ENCODE results near the gene SRCIN1.

The SRCIN1 gene

DNA sequence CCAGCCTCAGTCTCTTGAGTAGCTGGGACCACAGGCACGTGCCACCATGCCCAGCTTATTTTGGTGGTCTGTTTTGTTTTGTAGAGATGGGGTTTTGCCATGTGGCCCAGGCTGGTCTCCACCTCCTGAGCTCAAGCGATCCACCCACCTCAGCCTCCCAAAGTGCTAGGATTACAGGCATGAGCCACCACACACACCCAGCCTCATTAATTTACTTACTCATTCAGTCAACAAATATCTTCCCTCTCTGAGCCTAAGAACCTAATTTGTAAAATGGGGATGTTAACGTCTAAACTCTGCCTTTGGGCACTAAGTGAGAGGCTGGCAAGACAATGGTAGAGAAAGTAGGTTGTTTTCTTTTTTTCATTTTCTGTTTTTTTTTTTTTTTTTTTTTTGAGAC is 22.6 kb downstream of the SRCIN1 start:
- DNase-seq (ENCODE audit: low spot score): no peak

DNA sequence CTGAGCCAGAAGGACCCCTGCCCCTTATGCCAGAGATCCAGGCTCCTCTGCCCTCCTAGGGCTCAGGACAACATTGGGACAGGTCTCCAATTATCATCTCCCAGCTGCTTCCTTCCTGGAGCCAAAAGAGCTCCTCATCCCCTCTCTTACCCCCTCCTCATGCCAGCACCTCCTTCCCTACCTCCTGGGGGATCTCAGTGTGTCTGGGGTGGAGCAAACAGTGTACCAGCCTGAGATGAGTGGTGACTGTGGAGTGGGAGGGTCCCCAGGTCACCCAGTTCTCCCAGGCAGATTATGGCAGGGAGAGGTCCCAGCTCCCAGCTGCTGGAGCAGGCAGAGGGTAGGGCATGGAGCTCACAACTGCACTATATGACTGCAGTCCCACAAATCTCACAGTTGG is 23.7 kb downstream of the SRCIN1 start:
- DNase-seq (ENCODE audit: low spot score): no peak

DNA sequence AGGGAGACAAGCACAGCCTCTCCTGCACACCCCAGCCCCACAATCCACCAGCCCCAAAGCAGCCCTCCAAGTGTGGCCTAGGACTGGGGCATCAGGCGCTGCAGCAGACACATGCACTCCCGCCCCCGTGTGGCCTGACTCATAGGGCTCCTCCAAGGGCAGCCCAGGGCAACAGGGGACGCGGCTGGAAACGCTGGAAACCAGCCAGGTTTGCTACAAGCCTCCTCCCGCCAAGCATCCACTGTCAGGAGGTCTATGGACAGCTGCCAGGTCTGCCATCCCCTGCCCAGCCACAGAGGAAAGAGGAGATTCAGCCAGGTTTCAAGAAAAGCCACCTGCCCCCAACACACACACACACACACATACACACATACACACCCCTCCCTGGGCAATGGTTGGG is 25.8 kb downstream of the SRCIN1 start:
- no peak for DNase-seq (ENCODE audit: low spot score)

DNA sequence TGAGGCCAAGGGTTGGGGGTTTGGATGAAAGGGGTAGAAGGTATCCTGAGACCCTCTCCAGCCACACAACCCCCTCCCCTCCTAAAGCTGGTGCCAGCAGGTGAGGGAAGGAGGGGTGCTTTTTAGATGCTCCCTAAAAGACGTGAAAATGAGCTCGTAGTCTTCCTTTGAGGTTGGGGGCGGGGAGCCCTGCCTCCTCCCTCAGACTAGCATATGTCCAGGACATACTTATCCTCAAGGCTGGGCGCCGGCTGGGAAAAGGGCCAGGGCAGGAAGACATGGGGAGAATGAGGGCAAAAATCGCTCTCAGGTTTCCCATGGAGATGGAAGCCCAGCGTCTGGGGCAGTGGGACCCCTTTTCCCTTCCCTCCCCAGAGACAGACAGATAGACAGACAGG is 26.7 kb downstream of the SRCIN1 start:
- DNase-seq (ENCODE audit: low spot score): no peak

DNA sequence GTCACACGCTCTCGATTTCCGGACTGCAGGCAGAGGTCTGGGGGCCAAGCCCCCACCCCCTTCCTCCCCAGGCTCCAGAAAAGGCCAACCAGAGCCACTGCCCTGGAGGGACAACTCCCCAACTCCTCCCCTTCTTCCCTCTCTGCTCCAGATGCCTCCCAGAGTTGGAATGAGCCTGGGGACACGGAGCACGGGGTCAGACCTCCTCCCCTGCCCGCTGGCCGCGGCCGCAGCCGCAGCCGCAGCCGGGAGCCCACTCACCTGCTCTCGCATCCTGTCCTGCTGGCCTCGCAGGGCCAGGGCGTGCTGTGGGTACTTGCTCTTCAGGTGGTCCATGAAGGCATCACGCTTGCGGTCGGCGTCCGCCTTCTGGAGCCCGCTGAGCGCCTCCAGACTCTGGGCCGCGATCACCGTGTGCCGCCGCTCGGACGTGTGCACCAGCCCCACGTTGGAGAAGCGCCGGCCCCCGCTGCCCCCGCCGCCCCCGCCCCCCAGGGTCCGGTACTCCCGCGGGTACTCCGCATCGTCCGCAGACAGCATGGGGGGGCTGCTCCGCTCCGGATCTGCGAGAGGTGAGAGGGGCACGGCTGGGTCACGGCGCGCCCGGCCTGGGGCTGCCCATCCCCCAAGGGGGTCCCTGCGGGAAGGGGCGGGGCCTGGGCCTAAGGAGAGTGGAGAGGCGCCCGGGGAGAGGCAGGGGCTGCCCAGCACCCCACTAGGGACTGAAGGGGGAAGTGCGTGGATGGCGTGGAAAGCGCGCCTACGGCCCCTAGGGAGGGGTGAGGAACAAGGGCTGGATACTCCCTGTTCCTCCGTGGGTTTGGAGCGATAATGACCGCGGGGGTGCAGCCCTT is 27.3 kb downstream of the SRCIN1 start:
- DNase-seq (ENCODE audit: low spot score): no peak

DNA sequence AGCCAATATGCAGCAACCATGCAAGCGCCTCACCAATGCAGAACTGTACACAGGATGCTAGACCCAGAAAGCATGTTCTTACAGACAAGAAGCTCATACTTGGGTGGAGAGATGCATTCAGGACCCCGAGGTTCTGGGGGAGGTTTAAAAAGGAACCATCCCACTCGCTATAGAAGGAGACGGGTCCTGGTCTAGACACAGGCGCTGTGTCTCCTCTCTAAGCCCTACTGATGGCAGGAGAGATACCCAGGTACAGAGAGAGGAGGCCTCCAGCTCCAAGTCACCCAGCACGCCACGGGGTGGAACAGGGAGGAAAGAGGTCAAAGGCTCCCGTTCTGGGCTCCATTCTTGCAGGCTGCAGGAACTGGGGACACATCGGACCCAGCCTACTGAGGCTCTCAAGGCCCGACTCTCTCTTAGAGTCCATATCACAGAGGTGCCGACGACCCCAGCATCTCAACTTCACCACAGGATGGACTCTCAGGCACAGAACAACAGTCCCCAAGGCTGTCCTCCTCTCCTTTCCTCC is 28.0 kb downstream of the SRCIN1 start:
- DNase-seq (ENCODE audit: low spot score): no peak

DNA sequence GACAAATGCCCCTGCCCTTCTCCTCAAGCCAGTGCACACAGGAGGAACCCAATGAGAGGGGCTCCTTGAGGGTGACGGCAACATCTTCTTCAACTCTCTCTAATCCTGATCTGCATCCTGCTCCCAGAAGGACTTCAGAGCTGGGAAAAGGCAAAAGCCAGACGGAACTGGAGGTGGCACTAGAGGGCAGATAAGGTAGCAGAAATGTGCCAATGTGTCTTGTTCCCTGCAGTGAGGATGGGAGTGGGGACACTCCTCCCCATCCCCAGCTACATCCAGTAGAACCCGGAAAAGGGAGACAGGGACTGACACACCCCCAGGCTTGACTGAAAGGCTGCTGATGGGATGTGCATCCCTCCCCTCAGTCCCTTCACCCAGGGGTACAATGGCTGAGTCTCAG is 28.5 kb downstream of the SRCIN1 start:
- no peak for DNase-seq (ENCODE audit: low spot score)

DNA sequence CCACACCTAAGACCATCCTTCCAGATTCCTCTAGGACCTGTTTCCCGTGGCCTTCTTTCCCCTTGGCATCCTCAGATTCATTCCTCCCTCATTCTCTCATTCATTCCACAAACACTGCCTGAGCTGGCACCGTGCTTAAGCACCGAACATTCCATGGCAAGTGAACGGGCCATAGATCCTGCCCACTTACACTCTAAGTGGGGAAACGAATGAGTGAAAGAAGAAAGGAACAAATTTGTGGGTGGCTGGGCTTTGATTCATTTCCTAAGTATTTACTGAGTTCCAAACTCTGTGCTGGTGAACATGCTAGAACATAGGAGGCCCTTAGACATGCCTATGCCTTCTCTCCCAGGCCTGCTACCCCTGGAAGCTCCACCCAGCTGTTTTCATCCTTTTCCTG is 30.0 kb downstream of the SRCIN1 start:
- no peak for DNase-seq (ENCODE audit: low spot score)

DNA sequence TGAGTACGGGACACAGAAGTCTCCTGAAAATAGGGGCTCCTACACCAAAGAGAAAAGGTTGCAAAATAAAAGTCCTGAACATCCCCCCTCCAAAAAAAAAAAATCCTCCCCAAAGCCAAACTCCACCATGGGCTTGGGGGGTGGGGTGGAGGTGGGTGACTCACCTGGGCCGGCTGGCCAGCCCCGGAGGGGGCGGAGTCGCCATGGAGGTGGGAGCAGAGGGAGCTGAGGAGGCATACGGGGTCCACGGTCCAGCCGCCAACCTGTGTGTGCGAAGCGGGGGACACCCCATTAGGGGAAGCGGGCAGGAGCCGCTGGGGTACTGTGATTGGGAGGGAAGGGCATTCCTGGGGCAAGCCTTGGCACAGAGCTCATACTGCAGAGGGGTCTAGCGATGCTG is 31.0 kb downstream of the SRCIN1 start:
- no peak for DNase-seq (ENCODE audit: low spot score)

DNA sequence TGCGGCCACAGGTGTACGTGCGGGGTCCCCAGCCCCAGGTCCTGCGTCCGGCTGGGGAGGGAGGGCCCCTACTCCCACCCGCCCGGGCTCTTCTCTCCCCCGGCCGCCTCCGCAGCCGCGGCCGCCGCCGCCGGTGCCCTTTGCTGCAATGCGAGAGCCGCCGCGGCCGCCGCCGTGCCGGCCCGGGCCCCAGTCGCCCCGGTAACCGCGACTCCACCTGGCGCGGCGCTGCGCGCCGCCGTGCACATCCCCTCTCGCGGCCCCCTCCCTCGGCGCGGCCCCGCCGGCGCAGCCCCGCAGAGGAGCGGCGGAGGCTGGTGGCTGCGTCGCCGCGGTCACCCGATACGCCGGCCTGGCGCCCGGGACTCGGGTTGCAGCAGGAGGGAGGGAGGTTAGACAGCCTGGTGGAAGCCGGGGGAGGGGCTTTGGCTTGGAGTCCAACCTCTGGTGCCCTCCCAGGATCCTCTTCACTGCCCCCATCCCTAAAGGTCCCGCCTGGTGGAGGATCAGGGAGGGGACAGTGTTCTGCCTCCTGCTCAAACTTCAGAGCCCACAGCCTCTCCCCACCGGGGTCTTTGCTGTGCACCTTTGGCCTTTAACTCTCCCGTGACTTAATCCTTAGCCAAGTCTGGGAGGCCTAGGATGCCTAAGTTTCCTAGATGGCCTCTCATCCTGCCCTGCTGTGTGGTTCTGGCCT is 32.9 kb downstream of the SRCIN1 start:
- DNase-seq (ENCODE audit: low spot score): no peak

DNA sequence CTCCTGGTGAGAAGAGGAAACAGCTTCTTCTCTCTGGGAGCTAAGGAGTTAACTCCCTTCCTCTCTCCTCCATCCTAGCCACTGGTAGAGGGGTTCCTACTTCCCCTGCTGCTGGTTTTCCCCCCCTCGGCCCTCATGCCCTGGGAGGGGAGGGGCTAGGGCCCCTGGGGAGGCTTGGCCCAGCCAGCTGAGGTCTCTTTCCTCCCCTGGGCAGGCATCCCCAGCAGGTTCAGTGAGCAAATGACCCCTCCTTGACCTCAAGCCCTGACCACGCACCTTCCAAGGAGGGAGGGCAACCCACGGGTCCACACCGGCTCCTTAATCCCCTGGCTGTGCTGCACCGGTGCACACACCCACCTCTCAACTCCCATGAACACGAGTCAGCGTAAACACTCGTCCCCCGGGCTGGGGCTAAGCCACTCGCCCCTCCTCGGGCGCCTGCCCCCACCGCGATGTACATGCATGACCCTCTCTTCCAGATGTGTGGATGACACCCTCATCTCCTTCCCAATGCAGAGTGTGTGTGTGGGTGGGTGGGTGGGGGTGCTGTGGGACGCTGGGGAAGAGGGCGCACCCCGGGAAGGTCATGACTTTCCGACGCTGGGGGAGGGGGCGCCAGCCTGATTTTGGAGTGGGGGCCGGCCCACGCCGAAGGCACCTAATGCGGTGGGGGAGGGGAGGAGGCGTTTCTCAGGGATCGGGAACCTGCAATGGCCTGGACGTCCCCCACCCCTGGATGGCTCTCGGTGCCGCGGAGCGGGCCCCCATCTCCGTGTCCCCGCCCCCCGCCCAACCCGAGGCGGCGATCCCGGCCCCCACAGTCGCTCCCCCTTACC is 33.7 kb downstream of the SRCIN1 start:
- no peak for DNase-seq (ENCODE audit: low spot score)

DNA sequence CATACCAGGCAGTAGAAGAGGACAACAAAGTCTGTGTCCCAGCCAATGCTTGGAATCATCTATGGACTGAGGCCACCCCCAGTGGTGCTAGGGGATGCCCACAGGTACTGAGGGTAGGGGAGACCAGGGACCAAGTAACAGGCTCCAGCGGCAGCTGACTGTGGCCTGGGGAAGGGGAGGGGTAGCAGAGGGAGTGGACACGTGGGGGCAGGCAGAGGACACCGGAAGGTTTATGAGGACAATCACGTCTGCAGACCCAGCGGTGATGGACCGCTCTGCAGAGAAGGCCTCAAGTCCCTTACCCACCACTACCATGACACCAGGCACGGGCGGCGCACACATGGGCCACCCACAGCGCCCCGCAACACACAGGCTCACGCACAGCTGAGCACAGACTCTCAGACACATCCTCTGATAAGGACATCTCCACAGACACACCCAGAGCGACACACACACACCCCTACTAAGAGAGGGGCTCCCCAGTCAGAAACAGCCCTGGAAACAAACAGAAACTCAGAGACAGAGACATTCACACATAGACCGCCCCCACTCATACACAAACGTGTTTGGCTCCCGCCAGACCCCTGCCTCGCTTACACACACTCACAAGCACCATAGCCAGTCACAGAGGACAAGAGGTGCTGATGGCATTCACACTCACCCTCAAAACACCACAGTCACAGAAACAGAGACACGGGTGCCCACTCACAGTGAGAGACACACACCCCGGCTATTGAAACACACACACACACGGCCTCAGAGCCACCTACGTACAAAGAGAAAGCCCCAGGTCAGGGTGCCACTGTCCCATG is 35.8 kb downstream of the SRCIN1 start:
- DNase-seq (ENCODE audit: low spot score): no peak

DNA sequence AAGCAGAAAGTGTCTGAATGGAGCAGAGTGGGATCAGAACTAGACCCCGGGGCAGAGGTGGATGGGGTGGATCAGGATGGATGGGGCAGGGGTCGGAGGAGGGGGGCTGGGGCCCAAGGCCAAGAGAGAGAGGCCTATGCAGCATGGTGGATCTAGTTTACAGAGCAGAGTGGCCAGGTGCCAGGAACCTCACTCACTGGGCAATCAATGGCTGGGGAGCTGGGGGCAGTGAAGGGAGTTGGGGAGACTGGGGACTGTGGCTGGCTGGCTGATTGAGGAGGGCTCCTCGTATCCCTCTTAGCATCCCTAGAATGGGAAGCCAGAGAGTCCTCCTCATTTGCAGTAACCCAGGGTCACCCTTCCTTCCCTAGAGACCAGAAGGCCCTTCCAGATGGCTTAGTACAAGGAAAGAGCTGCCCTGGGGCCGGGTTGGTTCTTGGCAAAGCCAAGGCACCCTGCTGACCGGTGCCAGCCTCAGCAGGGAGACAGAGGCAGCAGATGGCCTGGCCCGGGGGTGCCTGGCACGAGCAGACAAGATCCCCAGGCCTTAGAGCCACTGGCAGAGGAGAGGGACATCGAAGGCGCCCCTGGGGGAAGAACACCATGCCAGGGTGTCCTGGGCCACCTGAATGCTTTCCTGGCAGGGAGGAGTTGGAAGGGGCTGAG is 36.8 kb downstream of the SRCIN1 start:
- no peak for DNase-seq (ENCODE audit: low spot score)

DNA sequence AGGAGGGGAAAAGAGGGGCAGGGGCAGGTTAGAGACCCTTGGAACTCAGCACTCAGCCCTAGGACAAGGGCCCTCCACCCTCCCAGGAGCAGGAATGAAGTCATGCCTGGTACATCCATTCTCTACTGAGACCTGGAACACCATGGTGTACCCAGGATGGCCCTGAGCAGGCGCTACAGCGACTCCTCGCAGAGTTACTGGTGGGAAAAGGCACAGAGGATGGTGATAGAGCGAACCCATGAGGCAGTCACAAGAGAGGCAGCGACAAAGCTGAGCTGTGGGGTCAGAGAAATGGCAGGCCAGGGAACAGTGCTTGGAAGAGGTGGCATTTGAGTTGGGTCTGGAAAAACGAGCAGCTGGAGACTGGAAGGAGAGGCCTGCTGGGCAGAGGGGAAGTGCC is 37.5 kb downstream of the SRCIN1 start:
- no peak for DNase-seq (ENCODE audit: low spot score)

DNA sequence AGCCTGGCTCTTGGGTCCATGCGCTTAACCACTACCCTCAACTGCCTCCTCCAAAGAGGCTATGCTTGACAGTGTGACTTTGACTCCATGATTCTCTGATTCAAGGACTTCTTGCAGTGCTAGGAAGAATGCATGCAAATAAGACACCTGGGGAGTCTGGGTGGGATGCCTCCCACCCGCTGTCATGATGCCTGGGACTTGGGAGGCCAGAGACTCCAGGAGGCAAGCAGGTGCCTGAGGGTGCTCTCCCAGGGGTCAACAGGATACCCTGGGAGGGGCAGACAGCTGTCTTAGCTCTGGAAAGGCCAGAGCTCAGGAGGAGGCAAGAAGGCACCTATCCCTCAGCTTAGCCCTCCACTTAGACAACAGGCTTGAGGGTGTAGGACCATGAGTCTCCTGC is 38.4 kb downstream of the SRCIN1 start:
- DNase-seq (ENCODE audit: low spot score): no peak

DNA sequence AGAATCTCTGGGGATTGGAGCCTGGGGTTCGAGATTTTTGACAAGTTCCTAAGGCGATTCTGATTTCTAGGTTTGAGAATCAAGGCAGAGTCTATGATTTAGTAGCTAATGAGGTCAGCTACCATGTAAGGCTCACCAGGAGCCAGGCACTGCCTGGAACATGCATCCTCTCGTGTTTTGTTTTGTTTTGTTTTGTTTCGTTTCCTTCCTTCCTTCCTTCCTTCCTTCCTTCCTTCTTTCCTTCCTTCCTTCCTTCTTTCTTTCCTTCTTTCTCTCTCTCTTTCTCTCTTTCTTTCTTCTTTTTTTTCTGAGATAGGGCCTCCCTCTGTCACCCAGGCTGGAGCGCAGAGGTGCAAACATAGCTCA is 39.1 kb downstream of the SRCIN1 start:
- DNase-seq (ENCODE audit: low spot score): no peak

DNA sequence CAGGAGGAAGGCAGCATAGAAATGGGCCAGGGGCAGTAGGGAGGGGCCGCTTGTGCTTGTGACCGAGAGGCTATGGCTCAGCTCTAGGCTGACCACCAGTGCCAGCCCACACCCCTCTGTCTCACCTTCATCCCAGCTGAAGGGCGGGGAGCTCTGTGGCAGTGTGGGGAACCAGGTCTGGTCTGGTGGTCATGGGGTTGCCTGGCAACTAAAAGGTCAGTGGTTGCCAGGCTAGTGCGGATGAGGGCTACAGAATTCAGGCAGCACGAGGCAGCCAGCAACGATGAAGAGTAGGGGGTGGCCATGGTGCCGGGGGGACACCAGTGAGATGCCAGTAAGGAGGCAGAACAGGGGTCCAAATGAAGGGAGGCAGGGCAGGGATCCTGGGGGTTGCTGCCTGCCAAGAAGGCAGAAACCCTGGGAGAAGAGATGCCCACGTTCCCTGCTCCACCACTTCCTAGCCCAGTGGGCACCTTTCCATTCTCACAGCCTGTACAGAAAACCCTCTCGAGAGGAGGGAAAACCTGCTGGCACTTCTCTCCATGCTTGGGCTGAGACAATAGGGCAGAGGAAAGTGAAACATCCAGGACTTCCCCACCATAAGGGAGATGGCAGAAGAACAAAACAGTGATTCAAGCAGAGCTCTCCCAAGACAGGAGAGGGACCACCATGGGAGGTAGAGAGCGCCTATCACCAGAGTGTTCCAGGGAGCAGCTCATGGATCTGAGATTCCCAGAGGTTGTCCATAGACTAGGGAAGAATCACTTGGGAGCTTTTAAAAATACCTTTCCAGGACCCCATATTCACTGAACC is 39.7 kb downstream of the SRCIN1 start:
- no peak for DNase-seq (ENCODE audit: low spot score)

DNA sequence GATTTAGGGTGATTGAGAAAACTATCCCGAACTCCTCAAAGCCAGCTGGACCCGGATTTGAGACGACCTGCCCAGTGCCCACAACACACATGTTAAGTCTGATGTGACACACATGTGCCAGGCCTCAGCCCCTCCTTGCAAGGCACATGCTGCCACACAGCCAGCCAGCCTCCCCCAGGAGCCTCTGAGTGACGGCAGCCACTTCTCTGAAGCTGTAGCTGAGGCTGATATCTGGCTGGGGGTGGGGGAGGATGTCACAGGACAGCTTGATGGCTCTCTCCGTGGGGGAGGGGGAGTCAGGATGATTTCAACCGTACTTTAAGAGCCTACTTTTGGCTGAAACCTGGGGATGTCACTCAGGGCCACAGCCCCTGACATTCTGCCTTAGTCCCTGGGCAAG is 40.9 kb downstream of the SRCIN1 start:
- no peak for DNase-seq (ENCODE audit: low spot score)

DNA sequence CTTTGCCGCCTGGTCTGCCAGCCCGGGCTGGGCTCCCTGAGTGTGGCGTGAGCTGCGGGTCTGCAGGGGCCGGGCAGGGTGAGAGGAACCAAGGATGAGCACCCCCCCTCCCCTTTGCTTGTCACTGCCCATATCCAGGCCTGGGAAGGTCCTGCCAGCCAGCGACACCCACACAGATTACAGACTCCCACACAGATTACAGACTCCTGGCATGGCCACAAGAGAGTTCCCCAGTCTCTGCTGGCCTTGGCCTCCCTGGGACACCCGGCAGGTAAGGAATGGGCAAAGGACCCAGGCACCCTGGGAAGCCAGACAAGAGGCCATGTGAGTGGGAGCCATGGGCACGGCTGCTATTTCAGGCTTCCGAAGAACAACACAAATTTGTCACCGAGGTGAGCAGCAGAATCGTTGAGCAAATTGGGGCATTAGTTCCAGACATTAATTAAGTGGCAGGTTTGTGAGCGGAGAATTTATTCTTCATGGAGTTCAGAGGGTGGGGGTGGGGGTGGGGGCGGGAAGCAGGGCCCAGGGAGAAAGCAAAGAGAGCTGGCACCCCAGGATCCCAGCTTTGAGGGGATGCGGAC is 41.4 kb downstream of the SRCIN1 start:
- DNase-seq (ENCODE audit: low spot score): no peak

Measured in hematopoietic multipotent progenitor cell treated with erythropoietin and hydrocortisone succinate and interleukin-3 and kit ligand, for 15 days (in vitro differentiated cells).